Dermis blood vessel endothelial cell (primary cell): ENCODE data around the gene CDC42EP5. TPM values are rescaled to one million over a fixed set of nuclear protein-coding genes. Genes with fewer than 3 reads are reported as not detected.

Experiments used
- DNase-seq: peaks from one replicate; pipeline ENCODE4 v3.0.0; 2010
- total RNA-seq: library from RNA; depleted of rRNA; stranded (reverse); fragments of >200 nt; gene quantifications from 2 replicates; pipeline ENCODE4 v1.2.3, GENCODE V29; 2014

CDC42EP5 gene
- total RNA-seq, 1 donor from 2014 or later, result 136 TPM

DNA sequence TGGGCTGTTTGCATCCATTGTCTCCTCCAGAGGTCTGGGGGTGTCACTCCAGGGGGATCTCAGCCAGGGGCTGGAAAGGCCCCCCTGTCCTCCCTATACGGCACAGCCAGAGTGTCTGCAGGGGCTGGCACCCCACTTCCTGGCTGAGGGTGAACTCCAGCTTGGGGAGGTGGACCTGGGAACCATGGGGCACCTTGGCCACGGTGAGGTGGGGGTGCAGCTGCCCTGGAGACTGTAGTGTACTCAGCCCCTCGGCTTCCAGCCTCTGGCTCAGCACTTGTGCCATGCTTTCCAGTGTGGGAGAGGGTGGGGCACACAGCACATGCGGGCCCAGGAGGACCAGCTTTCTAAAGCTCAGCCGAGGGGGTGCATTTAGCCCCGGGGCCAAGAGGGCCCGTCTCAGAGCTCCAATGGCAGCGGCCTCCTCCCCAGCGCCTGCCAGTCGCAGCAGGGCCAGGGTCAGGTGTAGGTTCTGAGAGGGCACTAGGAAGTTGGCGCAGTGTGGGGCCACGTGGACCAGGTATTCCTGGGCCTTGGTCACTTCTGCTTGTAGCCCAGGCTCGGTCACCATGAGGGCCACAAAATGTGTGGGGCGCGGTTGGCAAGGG, 10.9 kb downstream of the CDC42EP5 start:
- peak; percentile 33 for DNase-seq

DNA sequence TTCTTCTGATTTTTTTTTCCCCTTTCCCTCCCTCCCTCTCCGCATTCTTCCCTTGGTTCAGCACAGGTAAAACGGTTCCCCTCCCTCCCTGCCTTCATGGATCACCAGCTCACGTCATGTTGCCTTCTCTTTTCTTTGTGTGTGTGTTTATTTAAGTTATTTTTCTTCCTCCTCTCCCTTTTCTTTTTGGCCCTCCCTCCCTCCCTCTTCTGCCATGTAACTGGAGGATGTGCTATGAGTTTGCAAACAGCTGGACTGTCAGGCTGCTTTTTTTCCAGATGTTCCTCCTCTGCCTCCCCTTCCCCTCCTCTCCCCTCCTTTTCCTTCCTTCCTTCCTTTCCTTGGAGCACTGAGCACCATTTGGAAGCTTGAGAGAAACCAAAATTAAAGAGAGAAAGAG, 11.5 kb downstream of the CDC42EP5 start:
- no peak for DNase-seq

GRCh38 chr19:54461210-54461609, 11.9 kb downstream of the CDC42EP5 start:
- DNase-seq, result no peak

DNA sequence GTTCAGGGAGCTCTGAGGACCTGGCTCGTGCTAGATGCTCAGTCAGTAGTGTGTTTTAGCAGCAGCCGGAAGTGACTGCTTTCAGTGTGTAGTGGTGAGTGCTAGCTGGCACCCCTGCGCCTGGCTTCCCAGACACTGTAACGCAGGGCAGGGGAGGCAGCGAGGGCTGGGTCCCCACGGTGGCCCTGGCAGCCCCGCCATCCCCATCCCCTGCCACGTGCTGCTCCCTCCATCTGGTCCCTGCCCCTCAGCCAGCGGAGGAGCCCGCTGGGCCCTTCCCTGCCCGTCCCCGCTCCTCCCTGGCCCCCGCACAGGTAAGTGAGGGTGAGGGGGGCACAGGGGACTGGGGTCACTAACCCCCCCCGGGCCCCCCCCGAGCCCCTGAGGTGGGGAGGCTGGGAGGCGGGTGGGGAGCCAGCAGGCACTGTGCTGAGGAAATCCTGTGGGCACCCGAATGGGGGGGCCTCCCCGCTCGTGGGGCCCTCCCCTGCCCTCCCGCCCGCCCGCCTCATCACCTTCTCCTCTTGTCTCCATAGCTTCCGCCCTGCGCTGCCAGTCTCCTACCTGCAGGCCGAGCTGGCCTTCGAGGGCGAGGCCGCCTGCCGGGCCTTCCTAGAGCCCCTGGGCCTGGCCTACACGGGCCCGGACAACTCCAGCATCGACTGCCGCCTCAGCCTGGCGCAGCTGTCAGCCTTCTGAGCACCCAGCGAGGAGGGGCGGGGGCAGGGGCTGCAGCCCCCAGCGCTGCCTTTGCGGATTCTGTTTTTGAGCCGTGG, 12.7 kb downstream of the CDC42EP5 start:
- DNase-seq, result no peak

DNA sequence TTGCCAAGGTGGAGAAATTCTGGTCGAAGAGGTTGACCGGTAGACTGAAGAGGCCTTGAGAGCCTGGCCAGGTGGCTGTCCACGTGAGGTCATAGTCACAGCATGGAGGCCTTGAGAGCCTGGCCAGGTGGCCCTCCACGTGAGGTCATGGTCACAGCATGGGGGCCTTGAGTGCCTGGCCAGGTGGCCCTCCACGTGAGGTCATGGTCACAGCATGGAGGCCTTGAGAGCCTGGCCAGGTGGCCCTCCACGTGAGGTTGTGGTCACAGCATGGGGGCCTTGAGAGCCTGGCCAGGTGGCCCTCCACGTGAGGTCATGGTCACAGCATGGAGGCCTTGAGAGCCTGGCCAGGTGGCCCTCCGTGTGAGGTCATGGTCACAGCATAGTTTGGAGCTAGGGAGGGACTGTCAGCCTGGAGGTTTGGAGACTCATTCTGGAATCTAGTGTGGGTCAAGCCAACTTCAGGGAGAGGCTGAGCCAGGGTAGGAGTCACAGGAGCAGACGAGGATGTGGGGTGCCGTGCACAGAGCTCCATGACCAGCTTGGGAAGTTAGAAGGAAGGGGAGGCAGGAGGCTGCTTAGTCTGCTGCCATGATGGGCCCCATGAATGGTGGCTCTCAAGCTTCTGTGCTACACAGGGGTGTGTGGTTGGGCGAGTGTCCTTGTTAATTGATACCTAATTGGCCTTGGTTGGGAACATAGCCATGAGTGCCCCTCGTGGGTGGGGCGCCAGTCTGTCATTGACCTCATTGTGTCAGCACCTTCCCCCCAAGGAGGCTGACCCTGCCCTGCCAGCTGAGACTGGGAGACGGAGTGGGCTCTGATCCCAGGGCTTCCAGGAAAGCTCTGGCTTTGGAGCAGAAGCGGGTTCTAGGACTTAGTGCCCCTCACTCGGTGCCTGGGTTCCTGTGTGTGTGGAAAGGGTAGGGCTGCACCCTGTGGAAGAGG, 13.5 kb downstream of the CDC42EP5 start:
- DNase-seq, result no peak

DNA sequence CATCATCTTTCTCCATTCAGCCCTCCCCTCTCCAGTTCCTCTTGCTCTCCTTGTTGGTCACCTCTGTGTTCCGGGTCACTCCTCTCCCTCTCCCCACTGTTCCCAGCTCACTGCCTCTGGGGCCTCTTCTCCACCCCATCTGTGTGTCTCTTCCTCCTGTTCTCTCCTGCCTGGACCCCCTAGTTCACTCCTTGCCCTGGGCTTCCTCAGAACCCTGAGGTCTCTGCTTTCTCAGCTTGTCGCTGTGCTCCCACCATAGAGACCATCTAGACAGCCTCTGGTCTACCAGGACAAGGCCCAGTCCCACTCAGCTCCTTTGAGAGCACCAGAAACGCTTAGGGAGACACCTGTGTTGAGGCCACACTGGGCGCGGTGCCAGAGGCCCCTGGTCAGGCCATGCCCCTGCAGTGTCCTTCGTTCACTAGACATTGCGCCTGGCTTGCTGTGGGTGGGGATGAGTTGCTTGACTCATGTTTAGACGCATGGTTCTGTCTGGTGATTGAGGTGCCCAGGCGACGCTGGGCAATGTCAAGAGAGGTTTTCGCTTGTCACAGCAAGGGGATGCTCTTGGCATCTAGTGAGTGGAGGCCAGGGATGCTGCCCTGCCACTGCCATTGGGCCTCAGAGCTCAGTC, 14.3 kb downstream of the CDC42EP5 start:
- no peak for DNase-seq

DNA sequence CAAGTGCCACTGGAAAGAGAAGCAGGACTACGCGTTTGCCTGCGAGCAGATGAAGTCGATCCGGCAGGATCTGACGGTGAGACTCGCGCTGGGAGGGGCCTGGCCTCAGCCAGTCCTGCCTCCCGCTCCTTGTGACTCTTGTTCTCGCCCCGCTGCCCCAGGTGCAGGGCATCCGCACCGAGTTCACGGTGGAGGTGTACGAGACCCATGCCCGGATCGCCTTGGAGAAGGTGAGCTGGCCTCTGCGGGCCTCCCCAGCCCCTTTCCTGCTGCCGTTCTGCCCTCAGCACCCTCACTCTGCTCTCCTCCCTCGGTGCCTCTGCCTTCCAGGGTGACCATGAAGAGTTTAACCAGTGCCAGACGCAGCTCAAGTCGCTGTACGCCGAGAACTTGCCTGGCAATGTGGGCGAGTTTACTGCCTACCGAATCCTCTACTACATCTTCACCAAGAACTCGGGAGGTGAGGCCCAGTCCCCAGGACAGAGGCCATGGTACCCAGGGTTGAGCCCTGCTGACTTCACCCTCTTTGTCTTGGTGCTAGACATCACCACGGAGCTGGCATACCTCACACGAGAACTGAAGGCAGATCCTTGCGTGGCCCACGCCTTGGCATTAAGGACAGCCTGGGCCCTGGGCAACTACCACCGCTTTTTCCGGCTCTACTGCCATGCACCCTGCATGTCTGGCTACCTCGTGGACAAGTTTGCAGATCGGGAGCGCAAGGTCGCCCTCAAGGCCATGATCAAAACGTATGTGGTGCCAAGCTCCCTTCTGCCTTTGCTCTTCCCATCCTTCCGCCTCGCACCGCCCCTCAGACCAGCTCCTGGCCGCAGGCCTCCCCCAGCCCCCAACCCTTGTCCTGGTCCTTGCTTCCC, 15.1 kb downstream of the CDC42EP5 start:
- no peak for DNase-seq

GRCh38 chr19:54456423-54457373, 16.4 kb downstream of the CDC42EP5 start:
- DNase-seq, result no peak

DNA sequence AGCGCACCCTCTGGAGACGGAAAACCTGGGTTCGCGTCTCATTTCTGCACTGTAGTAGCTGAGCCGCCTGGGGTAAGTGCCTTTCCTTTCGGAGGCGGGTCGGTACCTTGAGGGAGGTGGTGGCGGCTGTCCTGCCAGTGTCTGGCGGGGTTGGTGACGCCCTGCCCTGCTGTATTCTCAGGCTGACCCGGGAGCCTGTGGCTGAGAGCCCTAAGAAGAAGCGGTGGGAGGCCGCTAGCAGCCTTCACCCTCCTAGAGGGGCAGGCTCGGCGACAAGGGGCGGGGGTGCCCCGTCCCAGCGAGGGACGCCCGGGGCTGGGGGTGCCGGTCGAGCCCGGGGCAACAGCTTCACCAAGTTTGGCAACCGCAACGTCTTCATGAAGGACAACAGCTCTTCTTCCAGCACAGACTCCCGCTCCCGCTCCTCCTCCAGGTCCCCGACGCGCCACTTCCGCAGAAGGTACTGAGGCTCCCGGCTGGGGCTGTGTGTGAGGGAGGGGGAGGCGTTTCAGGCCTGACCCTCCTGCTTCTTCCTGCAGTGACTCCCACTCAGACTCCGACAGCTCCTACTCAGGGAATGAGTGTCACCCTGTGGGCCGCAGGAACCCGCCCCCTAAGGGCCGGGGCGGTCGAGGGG, 17.2 kb downstream of the CDC42EP5 start:
- no peak for DNase-seq

DNA sequence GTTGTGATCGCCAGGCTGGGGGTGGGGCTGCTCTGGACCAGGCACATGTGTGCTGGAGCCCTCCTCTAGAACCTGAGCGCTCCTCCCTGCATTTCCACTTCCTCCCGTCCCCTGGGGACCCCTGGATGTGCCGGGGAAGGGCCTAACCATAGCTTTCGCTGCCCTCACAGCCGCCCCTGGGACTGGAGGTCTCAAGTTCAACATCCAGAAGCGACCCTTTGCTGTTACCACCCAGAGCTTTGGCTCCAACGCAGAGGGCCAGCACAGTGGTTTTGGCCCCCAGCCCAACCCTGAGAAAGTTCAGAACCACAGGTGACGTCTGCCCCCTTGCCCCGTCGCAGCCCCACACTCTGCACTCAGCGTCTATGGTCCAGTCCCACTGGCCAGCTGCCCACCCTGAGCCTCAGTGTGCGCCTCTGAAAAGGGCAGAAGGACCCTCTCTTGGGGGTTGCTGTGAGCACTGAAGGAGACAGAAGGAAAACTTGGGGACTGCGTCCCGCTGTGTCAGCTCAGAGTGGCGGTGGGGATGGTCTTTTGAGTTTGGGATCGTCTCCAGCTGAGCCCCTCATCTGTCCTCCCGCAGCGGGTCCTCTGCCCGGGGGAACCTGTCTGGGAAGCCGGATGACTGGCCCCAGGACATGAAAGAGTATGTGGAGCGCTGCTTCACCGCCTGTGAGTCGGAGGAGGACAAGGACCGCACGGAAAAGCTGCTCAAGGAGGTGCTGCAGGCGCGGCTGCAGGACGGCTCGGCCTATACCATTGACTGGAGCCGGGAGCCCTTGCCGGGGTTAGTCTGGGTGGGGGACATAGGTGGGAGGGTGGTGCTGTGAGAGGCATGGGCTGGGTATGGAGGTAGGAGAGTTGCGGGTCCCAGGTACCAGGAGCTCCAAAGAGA, 18.1 kb downstream of the CDC42EP5 start:
- DNase-seq, result no peak

GRCh38 chr19:54453921-54454780, 18.9 kb downstream of the CDC42EP5 start:
- no peak for DNase-seq

GRCh38 chr19:54452626-54453025, 20.5 kb downstream of the CDC42EP5 start:
- DNase-seq, result no peak

DNA sequence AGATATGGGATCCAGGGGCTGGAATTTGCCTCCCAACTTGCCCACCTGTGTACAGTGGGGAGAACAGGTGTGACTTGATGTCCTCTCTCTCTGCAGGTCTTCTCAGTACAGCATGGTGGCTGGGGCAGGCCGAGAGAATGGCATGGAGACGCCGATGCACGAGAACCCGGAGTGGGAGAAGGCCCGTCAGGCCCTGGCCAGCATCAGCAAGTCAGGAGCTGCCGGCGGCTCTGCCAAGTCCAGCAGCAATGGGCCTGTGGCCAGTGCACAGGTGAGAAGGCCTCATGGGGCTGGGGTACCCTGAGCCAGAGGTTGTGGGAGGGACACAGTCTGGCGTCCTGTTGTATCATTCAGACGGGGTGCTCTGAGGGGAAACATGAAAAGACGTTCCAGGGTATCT, 21.1 kb downstream of the CDC42EP5 start:
- no peak for DNase-seq

- no peak for DNase-seq
These were observed 21.7 kb downstream of the CDC42EP5 start for GRCh38 chr19:54451331-54451871.

DNA sequence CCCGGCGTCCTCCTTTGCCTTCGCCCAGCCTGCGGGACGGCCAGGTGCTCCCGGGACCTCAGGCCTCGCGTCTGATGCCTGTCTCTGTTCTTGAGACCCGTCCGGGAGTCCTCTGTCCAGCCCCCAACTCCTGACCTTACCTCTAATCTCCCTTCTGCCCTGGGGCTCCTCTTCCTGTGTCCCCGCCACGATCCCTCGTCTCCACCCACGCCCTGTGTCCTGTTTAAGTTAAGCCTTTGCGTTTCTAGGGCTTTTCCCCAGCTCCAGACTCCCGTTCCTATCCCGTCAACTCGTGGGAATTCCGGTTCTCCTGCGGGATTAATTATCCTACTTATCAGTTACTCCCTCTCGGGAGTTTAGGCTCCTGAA, 23.4 kb downstream of the CDC42EP5 start:
- DNase-seq, result peak; percentile 49

DNA sequence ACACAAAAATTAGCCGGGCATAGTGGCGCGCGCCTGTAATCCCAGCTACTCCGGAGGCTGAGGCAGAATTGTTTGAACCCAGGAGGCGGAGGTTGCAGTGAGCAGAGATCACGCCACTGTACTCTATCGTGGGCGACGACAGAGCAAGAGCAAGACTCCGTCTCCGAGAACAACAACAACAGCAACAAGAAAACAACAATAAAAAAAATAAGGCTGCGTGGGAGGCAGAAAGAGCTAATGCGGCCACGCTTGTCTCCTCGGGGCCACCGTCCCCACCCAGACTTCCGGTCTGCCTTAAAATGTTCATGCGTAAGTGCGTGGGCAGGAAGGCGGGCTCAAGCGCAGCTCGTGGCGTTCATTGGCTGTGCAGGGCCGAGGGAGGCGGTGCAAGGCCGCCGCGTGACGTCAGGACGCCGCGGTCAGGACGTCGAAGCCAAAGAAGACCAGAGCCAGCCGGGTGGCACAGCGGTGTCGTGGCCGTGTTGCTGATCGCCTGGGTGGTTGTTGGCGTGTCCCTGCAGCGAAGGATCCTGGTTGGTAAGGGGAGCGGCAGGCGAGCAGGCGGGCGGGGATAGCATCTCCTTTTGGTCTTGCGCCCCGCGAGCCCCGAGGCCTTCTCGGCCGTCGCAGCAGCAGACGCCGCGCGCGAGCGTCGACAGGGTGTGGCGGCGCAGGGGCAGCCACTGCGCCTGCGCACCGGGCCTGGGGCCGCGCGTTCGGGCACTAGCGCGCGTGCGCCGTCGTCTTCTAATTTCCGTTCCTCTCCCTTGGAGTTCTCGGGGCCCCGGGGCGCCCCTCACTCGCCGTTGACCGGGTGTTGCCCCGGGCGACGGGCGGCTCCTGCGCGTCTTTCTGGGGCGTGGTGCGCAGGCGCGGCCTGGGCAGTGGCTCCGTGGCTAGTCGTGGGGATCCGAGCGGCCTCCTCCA, 24.1 kb downstream of the CDC42EP5 start, which contains the start of gene LENG8:
LENG8 (plus strand) TSS at position 426 of the 927 bp plus-strand sequence. CDS start 2,146 bp downstream, outside the sequence.
- DNase-seq, result peak; percentile 100
